ENCODE measurements around the gene ZBTB48. TPM values are rescaled to one million over a fixed set of nuclear protein-coding genes. Genes with fewer than 3 reads are reported as not detected.
A peak's percentile ranks its signal among the peaks of the same experiment; 100 is the strongest.

ZBTB48 gene
- polyA plus RNA-seq, 1 donor from 2014 or later, result 21.4 TPM

- Mint-ChIP-seq H3K27ac (peak overlapping the region; percentile 47 to 86 (median 72)), H3K4me3 (peak overlapping the region; percentile 53 to 99 (median 87)), H3K4me1 (peaks cover 12 to 31% (median 17%) of the 10 kb centered on the region in 3 donors), H3K9me3 (no peaks in the 10 kb centered on the region), H3K36me3 (no peaks in the 10 kb centered on the region), H3K27me3 (no peaks in the 10 kb centered on the region)
Observed at GRCh38 chr1:6581561-6582305, 1.9 kb downstream of the ZBTB48 start.

- peaks cover 12 to 32% (median 19%) of the 10 kb centered on the region in 3 donors for H3K4me1 Mint-ChIP-seq
- peak overlapping the region; percentile 53 to 89 (median 75) for H3K4me3 Mint-ChIP-seq
- no peaks in the 10 kb centered on the region for H3K36me3 Mint-ChIP-seq
- H3K27me3 Mint-ChIP-seq, result no peaks in the 10 kb centered on the region
- peak overlapping the region in 2 of 3 donors; percentile 31 to 72 for H3K27ac Mint-ChIP-seq
- no peaks in the 10 kb centered on the region for H3K9me3 Mint-ChIP-seq
Observed at GRCh38 chr1:6582370-6582769, 2.6 kb downstream of the ZBTB48 start.

GRCh38 chr1:6584126-6585080 lies 4.6 kb downstream of the ZBTB48 start:
- H3K27ac Mint-ChIP-seq, result peak overlapping the region in 1 of 3 donors; percentile 12
- H3K4me3 Mint-ChIP-seq, result no peak overlapping the region
- H3K4me1 Mint-ChIP-seq, result peaks cover 12 to 32% (median 22%) of the 10 kb centered on the region in 3 donors
- H3K9me3 Mint-ChIP-seq, result no peaks in the 10 kb centered on the region
- no peaks in the 10 kb centered on the region for H3K36me3 Mint-ChIP-seq
- H3K27me3 Mint-ChIP-seq, result no peaks in the 10 kb centered on the region

- no peaks in the 10 kb centered on the region for H3K36me3 Mint-ChIP-seq
- no peaks in the 10 kb centered on the region for H3K27me3 Mint-ChIP-seq
- no peak overlapping the region for H3K4me3 Mint-ChIP-seq
- H3K4me1 Mint-ChIP-seq, result peaks cover 6 to 27% (median 18%) of the 10 kb centered on the region in 3 donors
- peak overlapping the region in 1 of 3 donors; percentile 12 for H3K27ac Mint-ChIP-seq
- no peaks in the 10 kb centered on the region for H3K9me3 Mint-ChIP-seq
Observed at GRCh38 chr1:6585081-6585722, 5.4 kb downstream of the ZBTB48 start.

GRCh38 chr1:6585841-6586240 lies 6.0 kb downstream of the ZBTB48 start:
- no peaks in the 10 kb centered on the region for H3K9me3 Mint-ChIP-seq
- H3K4me3 Mint-ChIP-seq, result no peak overlapping the region
- peaks cover 6 to 23% (median 17%) of the 10 kb centered on the region in 3 donors for H3K4me1 Mint-ChIP-seq
- H3K36me3 Mint-ChIP-seq, result no peaks in the 10 kb centered on the region
- H3K27me3 Mint-ChIP-seq, result no peaks in the 10 kb centered on the region
- H3K27ac Mint-ChIP-seq, result no peak overlapping the region

- Mint-ChIP-seq H3K27ac (peak overlapping the region in 1 of 3 donors; percentile 51), H3K36me3 (no peaks in the 10 kb centered on the region), H3K4me3 (no peak overlapping the region), H3K9me3 (no peaks in the 10 kb centered on the region), H3K27me3 (no peaks in the 10 kb centered on the region), H3K4me1 (peaks cover 6 to 21% (median 12%) of the 10 kb centered on the region in 3 donors)
Observed at GRCh38 chr1:6586404-6586816, 6.6 kb downstream of the ZBTB48 start.

- Mint-ChIP-seq H3K36me3 (no peaks in the 10 kb centered on the region), H3K27me3 (no peaks in the 10 kb centered on the region), H3K27ac (peak overlapping the region in 1 of 3 donors; percentile 89), H3K4me3 (no peak overlapping the region), H3K4me1 (peaks cover 2 to 14% (median 9%) of the 10 kb centered on the region in 3 donors), H3K9me3 (no peaks in the 10 kb centered on the region)
Observed at GRCh38 chr1:6587261-6588005, 7.6 kb downstream of the ZBTB48 start.

GRCh38 chr1:6588128-6588892 lies 8.5 kb downstream of the ZBTB48 start:
- peaks cover 0 to 13% (median 8%) of the 10 kb centered on the region in 3 donors for H3K4me1 Mint-ChIP-seq
- H3K27ac Mint-ChIP-seq, result peak overlapping the region in 1 of 3 donors; percentile 57
- no peaks in the 10 kb centered on the region for H3K36me3 Mint-ChIP-seq
- no peaks in the 10 kb centered on the region for H3K9me3 Mint-ChIP-seq
- no peak overlapping the region for H3K4me3 Mint-ChIP-seq
- H3K27me3 Mint-ChIP-seq, result no peaks in the 10 kb centered on the region

GRCh38 chr1:6588893-6589520 lies 9.2 kb downstream of the ZBTB48 start:
- Mint-ChIP-seq H3K27ac (peak overlapping the region in 1 of 3 donors; percentile 57), H3K36me3 (peaks cover 2% of the 10 kb centered on the region), H3K4me3 (no peak overlapping the region), H3K4me1 (peaks cover 0 to 13% (median 8%) of the 10 kb centered on the region in 3 donors), H3K9me3 (no peaks in the 10 kb centered on the region), H3K27me3 (no peaks in the 10 kb centered on the region)

GRCh38 chr1:6590046-6590445 lies 10.3 kb downstream of the ZBTB48 start:
- peak overlapping the region in 1 of 3 donors; percentile 9 for H3K27ac Mint-ChIP-seq

GRCh38 chr1:6591222-6591621 lies 11.4 kb downstream of the ZBTB48 start:
- Mint-ChIP-seq H3K9me3 (no peaks in the 10 kb centered on the region), H3K36me3 (peaks cover 2% of the 10 kb centered on the region), H3K27me3 (no peaks in the 10 kb centered on the region), H3K4me1 (peaks cover 0 to 10% (median 6%) of the 10 kb centered on the region in 3 donors), H3K27ac (peak overlapping the region in 1 of 3 donors; percentile 73), H3K4me3 (no peak overlapping the region)

More at GRCh38 chr1:6590046-6590445, 10.3 kb downstream of the ZBTB48 start:
- H3K4me3 Mint-ChIP-seq, result no peak overlapping the region
- no peaks in the 10 kb centered on the region for H3K9me3 Mint-ChIP-seq
- H3K27me3 Mint-ChIP-seq, result no peaks in the 10 kb centered on the region
- H3K4me1 Mint-ChIP-seq, result peaks cover 0 to 7% (median 5%) of the 10 kb centered on the region in 3 donors
- H3K36me3 Mint-ChIP-seq, result peaks cover 2% of the 10 kb centered on the region

- Mint-ChIP-seq H3K4me3 (no peak overlapping the region), H3K36me3 (peaks cover 2% of the 10 kb centered on the region), H3K27ac (peak overlapping the region in 1 of 3 donors; percentile 23), H3K9me3 (no peaks in the 10 kb centered on the region), H3K4me1 (peaks cover 0 to 14% (median 8%) of the 10 kb centered on the region in 3 donors), H3K27me3 (no peaks in the 10 kb centered on the region)
Observed at GRCh38 chr1:6591644-6592043, 11.8 kb downstream of the ZBTB48 start.

GRCh38 chr1:6592441-6592840 lies 12.6 kb downstream of the ZBTB48 start:
- H3K36me3 Mint-ChIP-seq, result peaks cover 2% of the 10 kb centered on the region
- H3K4me3 Mint-ChIP-seq, result no peak overlapping the region

More at GRCh38 chr1:6592441-6592840, 12.6 kb downstream of the ZBTB48 start:
- peaks cover 0 to 11% (median 8%) of the 10 kb centered on the region in 3 donors for H3K4me1 Mint-ChIP-seq
- H3K27me3 Mint-ChIP-seq, result no peaks in the 10 kb centered on the region
- H3K9me3 Mint-ChIP-seq, result no peaks in the 10 kb centered on the region
- no peak overlapping the region for H3K27ac Mint-ChIP-seq
